IMR-90 (cell line): ENCODE results near the gene BRCA2. TPM values are rescaled to one million over a fixed set of nuclear protein-coding genes. Genes with fewer than 3 reads are reported as not detected.

Experiments used
- ATAC-seq: fragments of 200-7000 bp; cut with Tn5 transposase; 2 replicates; pipeline ENCODE4 v1.9.1; 2020; ENCODE audit warnings: low read depth, mild to moderate bottlenecking, moderate library complexity
- BruUV-seq: library from RNA; stranded (reverse); fragments of 400-500 nt; replicated peaks from 2 replicates; lab custom pipeline; 2021; lab: Mats Ljungman, UMichigan
- CTCF ChIA-PET: fragments of 300-600 bp; formaldehyde crosslinking; extraction: SDS; loops from one replicate; lab custom pipeline; 2021; ENCODE audit warnings: antibody characterized with exemption; lab: Yijun Ruan, JAX
- POLR2A ChIA-PET: fragments of 300-600 bp; sonication (Branson Sonifier 250); formaldehyde crosslinking; loops from one replicate; lab custom pipeline; 2022; ENCODE audit warnings: antibody characterized with exemption; ENCODE audit not compliant: unreplicated experiment; lab: Charles Lee
- DNase-seq: peaks from one replicate; pipeline ENCODE4 v3.0.0; 2013
- H2AFZ ChIP-seq: replicated peaks from 2 replicates; pipeline ENCODE3; 2013; ENCODE audit warnings: low read length, mild to moderate bottlenecking; ENCODE audit not compliant: poor library complexity
- H2AK5ac ChIP-seq: 2 replicates; pipeline ENCODE4 v1.6.1; 2013; ENCODE audit warnings: low read depth, low read length, inconsistent platforms
- H2AK9ac ChIP-seq: replicated peaks from 2 replicates; pipeline ENCODE3; 2013; ENCODE audit warnings: mild to moderate bottlenecking, low read depth, low read length, moderate library complexity; ENCODE audit not compliant: poor library complexity
- H2BK120ac ChIP-seq: 2 replicates; pipeline ENCODE4 v1.6.1; 2013; ENCODE audit warnings: low read depth, low read length, inconsistent platforms
- H2BK15ac ChIP-seq: 3 replicates; pipeline ENCODE4 v1.6.1; 2013; ENCODE audit warnings: low read depth, low read length, inconsistent platforms
- H2BK20ac ChIP-seq: 2 replicates; pipeline ENCODE4 v1.6.1; 2013; ENCODE audit warnings: low read depth, mild to moderate bottlenecking, inconsistent platforms, low read length, moderate library complexity
- H2BK5ac ChIP-seq: 2 replicates; pipeline ENCODE4 v1.6.1; 2013; ENCODE audit warnings: mild to moderate bottlenecking, low read depth, low read length, inconsistent platforms; ENCODE audit not compliant: poor library complexity, severe bottlenecking
- H3K14ac ChIP-seq: replicated peaks from 2 replicates; pipeline ENCODE4 v1.6.1; 2013; ENCODE audit warnings: low read depth, low read length, inconsistent platforms
- H3K18ac ChIP-seq: 2 replicates; pipeline ENCODE4 v1.6.1; 2013; ENCODE audit warnings: low read depth, low read length, control low read depth
- H3K23ac ChIP-seq: 2 replicates; pipeline ENCODE4 v1.6.1; 2013; ENCODE audit warnings: low read depth, low read length, inconsistent platforms
- H3K27ac ChIP-seq: 2 replicates; pipeline ENCODE4 v1.5.1; 2013; ENCODE audit warnings: mild to moderate bottlenecking, control low read depth, low read length; ENCODE audit not compliant: insufficient read depth
- H3K27me3 ChIP-seq: 2 replicates; pipeline ENCODE4 v1.6.1; 2013; ENCODE audit warnings: low read length; ENCODE audit not compliant: control insufficient read depth, insufficient read depth
- H3K36me3 ChIP-seq: 2 replicates; pipeline ENCODE4 v1.6.1; 2013; ENCODE audit warnings: low read length, mixed read lengths; ENCODE audit not compliant: control insufficient read depth, insufficient read depth
- H3K4ac ChIP-seq: 2 replicates; pipeline ENCODE4 v1.6.1; 2013; ENCODE audit warnings: low read depth, low read length, inconsistent platforms
- H3K4me1 ChIP-seq: 2 replicates; pipeline ENCODE4 v1.6.1; 2013; ENCODE audit warnings: low read length, mixed read lengths; ENCODE audit not compliant: control insufficient read depth, insufficient read depth
- H3K4me2 ChIP-seq: 2 replicates; pipeline ENCODE4 v1.6.1; 2013; ENCODE audit warnings: low read depth, mild to moderate bottlenecking, control low read depth, low read length, moderate library complexity
- H3K4me3 ChIP-seq: 2 replicates; pipeline ENCODE4 v1.5.1; 2013; ENCODE audit warnings: low read depth, mild to moderate bottlenecking, control low read depth, low read length, moderate library complexity; ENCODE audit not compliant: insufficient read depth
- H3K56ac ChIP-seq: 2 replicates; pipeline ENCODE4 v1.6.1; 2013; ENCODE audit warnings: low read length, inconsistent platforms; ENCODE audit not compliant: insufficient read depth; ENCODE audit errors: extremely low read depth
- H3K79me1 ChIP-seq, 2 experiments: 2 replicates each; pipeline ENCODE4 v1.6.1; 2013; ENCODE audit warnings: low read length in 2 of 2, inconsistent platforms in 1 of 2, low read depth in 1 of 2
- H3K9ac ChIP-seq: 2 replicates; pipeline ENCODE4 v1.6.1; 2013; ENCODE audit warnings: low read depth, low read length, control low read depth
- H3K9me1 ChIP-seq: 2 replicates; pipeline ENCODE4 v1.6.1; 2013; ENCODE audit warnings: low read length, inconsistent platforms; ENCODE audit not compliant: insufficient read depth
- H3K9me3 ChIP-seq: 2 replicates; pipeline ENCODE4 v1.6.1; 2013; ENCODE audit warnings: low read length; ENCODE audit not compliant: control insufficient read depth, insufficient read depth
- H4K20me1 ChIP-seq: 2 replicates; pipeline ENCODE4 v1.6.1; 2013; ENCODE audit warnings: low read length, inconsistent platforms; ENCODE audit not compliant: insufficient read depth
- H4K5ac ChIP-seq: 2 replicates; pipeline ENCODE4 v1.6.1; 2013; ENCODE audit warnings: mild to moderate bottlenecking, low read depth, low read length, control low read depth
- H4K8ac ChIP-seq, 2 experiments: 2 replicates each; pipeline ENCODE4 v1.6.1; 2013; ENCODE audit warnings: low read depth in 2 of 2, low read length in 2 of 2, control low read depth in 1 of 2, inconsistent platforms in 1 of 2
- H4K91ac ChIP-seq: 2 replicates; pipeline ENCODE4 v1.6.1; 2013; ENCODE audit warnings: low read depth, low read length, inconsistent platforms; ENCODE audit not compliant: insufficient read depth
- ELK1 ChIP-seq: fragments of 150-350 bp; IDR thresholded peaks from 2 replicates; pipeline ENCODE4 v1.6.1; 2016; ENCODE audit warnings: low read depth, mild to moderate bottlenecking, low read length, moderate library complexity, borderline replicate concordance
- MAZ ChIP-seq: IDR thresholded peaks from 2 replicates; pipeline ENCODE4 v1.6.1; 2012; ENCODE audit warnings: low read depth, mild to moderate bottlenecking, low read length, improper control_type of control experiment, moderate library complexity, borderline replicate concordance
- POLR2A ChIP-seq: IDR thresholded peaks from 2 replicates; pipeline ENCODE4 v1.6.1; 2012; ENCODE audit warnings: mild to moderate bottlenecking, low read depth, low read length
- SMC3 ChIP-seq: fragments of 150-350 bp; IDR thresholded peaks from 2 replicates; pipeline ENCODE4 v1.6.1; 2016; ENCODE audit warnings: low read depth, mild to moderate bottlenecking, antibody characterized with exemption, low read length, moderate library complexity
- whole genome bisulfite sequencing, 2 experiments: methylation state at CpG; one replicate each; pipeline versions ENCODE4 v1.1.5 to v1.1.7; 2013; ENCODE audit warnings: missing lambda C conversion rate in 2 of 2; ENCODE audit not compliant: insufficient read length in 1 of 2; ENCODE audit errors: extremely low coverage in 2 of 2; 5-methylcytosine and 5-hydroxymethylcytosine counted together
- dilution Hi-C: fragments of 300-500 bp; cut with HindIII; formaldehyde crosslinking; loops from one replicate; pipeline ENCODE4 v1.14.3; 2018; ENCODE audit warnings: low sequenced_read_pairs; ENCODE audit not compliant: unreplicated experiment
- in situ Hi-C: fragments of 300-500 bp; cut with MboI; formaldehyde crosslinking; loops from 3 replicates; pipeline ENCODE4 v1.14.3; 2019; ENCODE audit warnings: low sequenced_read_pairs, inconsistent platforms, mixed read lengths
- intact Hi-C: fragments of 100-400 bp; cut with micrococcal nuclease; formaldehyde crosslinking; loops from 2 replicates; pipeline ENCODE4 v1.10.0; 2022
- polyA plus RNA-seq, 3 experiments: library from polyadenylated mRNA; depleted of rRNA; stranded (reverse); fragments of >200 nt; gene quantifications; 2 replicates each; pipeline ENCODE4 v1.2.3, GENCODE V29; 2012; ENCODE audit warnings: low replicate concordance in 1 of 3
- total RNA-seq: library from RNA; depleted of rRNA; stranded (reverse); fragments of >200 nt; gene quantifications from 2 replicates; pipeline ENCODE4 v1.2.3, GENCODE V29; 2012

BRCA2 gene
- total and polyA plus RNA-seq, 2 of the 4 experiments (the other 2 are of a cell fraction) = 2.0 to 9.7 TPM

GRCh38 chr13:32297206-32297605, 18.1 kb upstream of the BRCA2 start:
- Histone ChIP-seq H3K27ac (no peak overlapping the region), H2BK120ac (no peak overlapping the region), H3K4ac (no peak overlapping the region), H3K23ac (no peak overlapping the region), H3K4me3 (no peak overlapping the region), H3K18ac (no peak overlapping the region), H4K91ac (no peak overlapping the region), H3K14ac (no peak overlapping the region), H3K4me1 (no peaks in the 10 kb centered on the region), H2AFZ (no peak overlapping the region), H2BK20ac (no peak overlapping the region), H3K9me3 (no peaks in the 10 kb centered on the region), H2BK5ac (no peak overlapping the region), H3K27me3 (peaks cover 3% of the 10 kb centered on the region), H3K4me2 (no peak overlapping the region), H4K20me1 (no peaks in the 10 kb centered on the region), H3K56ac (no peak overlapping the region), H4K5ac (no peak overlapping the region), H3K79me1 (no peaks in the 10 kb centered on the region), H2AK5ac (no peak overlapping the region), H4K8ac (no peak overlapping the region), H3K9me1 (no peaks in the 10 kb centered on the region), H3K9ac (no peak overlapping the region), H2AK9ac (no peak overlapping the region), H2BK15ac (no peak overlapping the region), H3K36me3 (0 out of 2 replicates have a peak, but pooled peaks cover 1% of the 10 kb centered on the region)
- POLR2A ChIA-PET = no interaction called here
- dilution Hi-C loops = no loop called here
- no peak for TF ChIP-seq MAZ
- TF ChIP-seq ELK1 = no peak
- no peak for TF ChIP-seq SMC3
- TF ChIP-seq POLR2A = no peak
- ATAC-seq = no peak
- CTCF ChIA-PET = no interaction called here
- in situ Hi-C loops = no loop called here
- intact Hi-C loops = no loop called here
- WGBS, 2 experiments = no CpG with 5 or more reads among the region's 2 CpGs
- no peak for DNase-seq
- no TSS peak for BruUV-seq
